Stimulated activated CD8-positive, alpha-beta memory T cell treated with anti-CD3 and anti-CD28 coated beads, Interleukin-15, amount 100 ng/mL, for 1 hour (primary cell): Measurements from ENCODE around the gene MLLT6.

Experiments
- DNase-seq: peaks from one replicate; pipeline ENCODE4 v3.0.0-alpha.2; 2020; ENCODE audit warnings: low read depth

Gene MLLT6

DNA sequence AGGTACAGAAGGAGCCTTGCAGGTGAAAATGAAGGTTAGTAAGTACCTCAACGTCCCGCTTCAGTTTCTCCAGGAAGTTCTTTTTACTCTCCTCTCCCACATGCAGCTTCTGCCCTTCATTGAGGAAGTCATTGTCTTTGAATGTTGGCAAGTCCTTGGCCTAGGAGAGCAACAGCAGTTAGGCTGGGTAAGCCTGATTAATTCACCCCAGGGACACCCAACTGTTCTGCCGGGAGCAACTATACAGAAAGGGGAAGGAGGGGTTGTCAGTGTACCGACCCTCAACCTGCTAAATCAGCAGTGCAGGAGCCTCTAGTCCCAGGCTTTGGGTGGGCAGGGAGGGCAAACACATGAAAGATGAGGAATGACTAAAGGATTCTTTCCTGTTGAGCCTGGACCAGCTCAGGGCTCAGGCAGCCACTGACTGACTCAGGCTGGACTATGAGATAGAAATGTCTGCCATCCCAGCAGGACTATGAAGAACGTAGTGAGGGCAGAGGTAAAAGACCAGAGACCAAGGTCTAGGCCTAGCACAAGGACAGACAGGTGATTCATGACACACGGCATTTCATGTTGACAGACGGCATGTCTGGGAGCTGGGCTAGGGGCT lies 72.7 kb downstream of the MLLT6 start:
- DNase-seq, result no peak
